Measurements from ENCODE around the gene PSME4. TPM values are rescaled to one million over a fixed set of nuclear protein-coding genes. Genes with fewer than 3 reads are reported as not detected.
"Not testable (repeated sequence)": the region's sequence is repeated elsewhere in the genome, so short reads cannot be mapped to it uniquely, and the experiment has no call there.

The PSME4 gene
- total RNA-seq, 4 donors from 2014 or later, result 23.8 to 51.2 (median 34.2) TPM

- no peaks in the 10 kb centered on the region for H3K27me3 ChIP-seq
- no peaks in the 10 kb centered on the region for H3K9me3 ChIP-seq
- peaks cover 0 to 19% (median 10%) of the 10 kb centered on the region in 4 donors for H3K4me1 ChIP-seq
- H3K4me3 ChIP-seq, result peak overlapping the region; percentile 60 to 99 (median 92)
- peaks cover 0 to 6% (median 0%) of the 10 kb centered on the region in 3 donors for H3K36me3 ChIP-seq
- no peak for TF ChIP-seq POLR2A (IDR thresholded peaks at IDR 0.05)
- TF ChIP-seq CTCF (IDR thresholded peaks at IDR 0.05), result no peak
- DNase-seq, result peak in 2 of 3 donors; percentile 33 to 66
- H3K27ac ChIP-seq, result peak overlapping the region; percentile 84 to 96 (median 93)
These were observed 647 bp downstream of the PSME4 start for GRCh38 chr2:53969968-53970723.

GRCh38 chr2:53969285-53969967 is 1.4 kb downstream of the PSME4 start:
- no peaks in the 10 kb centered on the region for H3K9me3 ChIP-seq
- peak overlapping the region; percentile 84 to 96 (median 93) for H3K27ac ChIP-seq
- DNase-seq, result no peak
- H3K4me1 ChIP-seq, result peaks cover 0 to 19% (median 10%) of the 10 kb centered on the region in 4 donors
- TF ChIP-seq POLR2A (IDR thresholded peaks at IDR 0.05) (no peak), CTCF (IDR thresholded peaks at IDR 0.05) (no peak)
- peaks cover 0 to 5% (median 0%) of the 10 kb centered on the region in 3 donors for H3K36me3 ChIP-seq
- no peaks in the 10 kb centered on the region for H3K27me3 ChIP-seq
- H3K4me3 ChIP-seq, result peak overlapping the region; percentile 60 to 99 (median 92)

GRCh38 chr2:53964987-53965687 is 5.7 kb downstream of the PSME4 start:
- Histone ChIP-seq H3K4me3 (no peak overlapping the region), H3K9me3 (no peaks in the 10 kb centered on the region), H3K4me1 (peaks cover 0 to 16% (median 8%) of the 10 kb centered on the region in 4 donors), H3K36me3 (no peaks in the 10 kb centered on the region), H3K27me3 (no peaks in the 10 kb centered on the region), H3K27ac (no peak overlapping the region)
- TF ChIP-seq CTCF (IDR thresholded peaks at IDR 0.05), result no peak
- no peak for TF ChIP-seq POLR2A (IDR thresholded peaks at IDR 0.05)
- no peak for DNase-seq

GRCh38 chr2:53964257-53964952 is 6.4 kb downstream of the PSME4 start:
- no peaks in the 10 kb centered on the region for H3K36me3 ChIP-seq
- no peak overlapping the region for H3K4me3 ChIP-seq
- no peak overlapping the region for H3K27ac ChIP-seq
- DNase-seq, result no peak
- H3K27me3 ChIP-seq, result no peaks in the 10 kb centered on the region
- TF ChIP-seq POLR2A (IDR thresholded peaks at IDR 0.05), result no peak
- no peak for TF ChIP-seq CTCF (IDR thresholded peaks at IDR 0.05)
- H3K9me3 ChIP-seq, result no peaks in the 10 kb centered on the region
- H3K4me1 ChIP-seq, result peaks cover 0 to 16% (median 8%) of the 10 kb centered on the region in 4 donors

GRCh38 chr2:53961478-53962216 is 9.1 kb downstream of the PSME4 start:
- H3K4me1 ChIP-seq, DNase-seq, H3K27me3 ChIP-seq, H3K4me3 ChIP-seq, H3K9me3 ChIP-seq, H3K27ac ChIP-seq, H3K36me3 ChIP-seq: not testable (repeated sequence)

All from Peyer's patch (tissue), 4 donors.